ENCODE data around the gene PPP1R16B. TPM values are rescaled to one million over a fixed set of nuclear protein-coding genes. Genes with fewer than 3 reads are reported as not detected.

PPP1R16B gene
- total and polyA plus RNA-seq, 10 of the 15 experiments (the other 5 are each of a cell fraction or from before 2014, with no cell fraction given): 13.4 to 90.2 (median 66.7) TPM

GRCh38 chr20:38930242-38930569, 124.7 kb downstream of the PPP1R16B start:
- intact Hi-C loops (cut with micrococcal nuclease; ENCODE audit: unreplicated experiment): no loop called here
- 100% methylated on average over 1 of the region's 1 CpG for WGBS (ENCODE audit: insufficient coverage, insufficient replicate concordance, low lambda C conversion rate, missing lambda C conversion rate)
- no peak for TF ChIP-seq KDM1A (IDR thresholded peaks at IDR 0.05; ENCODE audit: borderline replicate concordance)
- TF ChIP-seq CBX5 (IDR thresholded peaks at IDR 0.05; ENCODE audit: low read depth): no peak
- no peak for TF ChIP-seq EED (IDR thresholded peaks at IDR 0.05; ENCODE audit: low read depth)
- TF ChIP-seq ZNF24 (IDR thresholded peaks at IDR 0.05): no peak
- no peak for TF ChIP-seq BHLHE40 (IDR thresholded peaks at IDR 0.05; ENCODE audit: borderline replicate concordance in 1 of 2, low read depth in 2 of 2, low read length in 1 of 2)
- TF ChIP-seq NR2C2 (IDR thresholded peaks at IDR 0.05; ENCODE audit: borderline replicate concordance, control insufficient read depth, insufficient read length, low read depth): no peak
- no peak for TF ChIP-seq BACH1 (IDR thresholded peaks at IDR 0.05; ENCODE audit: borderline replicate concordance)
- no peak for TF ChIP-seq CHD2 (IDR thresholded peaks at IDR 0.05; ENCODE audit: borderline replicate concordance, low read depth, low read length)
- TF ChIP-seq NFYA (IDR thresholded peaks at IDR 0.05; ENCODE audit: borderline replicate concordance, low read depth, low read length): no peak
- no peak for TF ChIP-seq TCF3 (IDR thresholded peaks at IDR 0.05; ENCODE audit: borderline replicate concordance, insufficient read depth, low read depth, low read length)
- TF ChIP-seq ATF7 (IDR thresholded peaks at IDR 0.05; ENCODE audit: low read depth): no peak
- no peak for TF ChIP-seq SMC3 (IDR thresholded peaks at IDR 0.05; ENCODE audit: borderline replicate concordance, low read length)
- TF ChIP-seq ELK1 (IDR thresholded peaks at IDR 0.05; ENCODE audit: low read depth, low read length): no peak
- POLR2A ChIA-PET: interaction anchor here (0.9 to 5.0 kb wide), 6 partner anchors 29 to 119 kb away, joined by 3 to 21 read pairs (median 5); partner anchors contain the start of gene DHX35
- H3K36me3 ChIP-seq (ENCODE audit: control insufficient read depth in 2 of 2, insufficient read depth in 2 of 2, low read length in 1 of 2): no peaks in the 10 kb centered on the region; a peak in 1 of 4 replicates
- in situ Hi-C loops (cut with MboI): no loop called here
- H3K79me2 ChIP-seq (ENCODE audit: control insufficient read depth, insufficient read depth, low read length): peaks cover 88% of the 10 kb centered on the region
- H3K27ac ChIP-seq (ENCODE audit: control insufficient read depth, insufficient read depth): no peak overlapping the region; the same call in 1 of the 2 replicates
- H3K4me2 ChIP-seq (ENCODE audit: control insufficient read depth, insufficient read depth): peak overlapping the region; percentile 70
- FAIRE-seq (no peak), DNase-seq (ENCODE audit: low read depth, low spot score) (no peak), ATAC-seq (no peak)
- SMC1A ChIA-PET (ENCODE audit: uncharacterized antibody, unreplicated experiment): interaction anchor here (0.8 to 6.6 kb wide), 14 partner anchors 14 to 281 kb away, joined by 3 to 54 read pairs (median 5); partner anchors contain the start of gene DHX35
- peaks cover 12% of the 10 kb centered on the region for H3K4me1 ChIP-seq (ENCODE audit: control insufficient read depth, insufficient read depth, low read length)
- RAD21 ChIA-PET (ENCODE audit: unreplicated experiment): interaction anchor here (0.8 to 11.9 kb wide), 8 partner anchors 33 to 120 kb away, joined by 3 to 91 read pairs (median 8); partner anchors contain the start of gene DHX35
- CTCF ChIA-PET: interaction anchor here (0.6 to 12.8 kb wide), 14 partner anchors 20 to 492 kb away, joined by 3 to 182 read pairs (median 3); partner anchors contain the start of gene DHX35
- peak overlapping the region; percentile 4; the same call in 1 of the 2 replicates for H3K4me3 ChIP-seq
- no TSS peak for BruUV-seq (replicated peaks)
- no peaks in the 10 kb centered on the region for H3K9me3 ChIP-seq (replicated peaks; ENCODE audit: control insufficient read depth, insufficient read depth, low read length)
- no peaks in the 10 kb centered on the region for H3K27me3 ChIP-seq (replicated peaks in 1 of 2; ENCODE audit: control insufficient read depth in 2 of 2, insufficient read depth in 2 of 2, low read length in 1 of 2)
- H4K20me1 ChIP-seq (ENCODE audit: control insufficient read depth, insufficient read depth): no peaks in the 10 kb centered on the region
- H3K9ac ChIP-seq (ENCODE audit: control insufficient read depth, insufficient read depth, low read length): 0 out of 2 replicates have a peak overlapping the region, but pooled peaks have one; percentile 19
- no peak overlapping the region for H2AFZ ChIP-seq (ENCODE audit: control insufficient read depth, low read depth, low read length)

All from GM12878 (cell line).